ENCODE measurements around the gene SLC35C1. TPM values are rescaled to one million over a fixed set of nuclear protein-coding genes. Genes with fewer than 3 reads are reported as not detected.

Gene SLC35C1
- total RNA-seq, 1 experiment from 2014 or later = 10.4 TPM

- H3K36me3 Mint-ChIP-seq = no peaks in the 10 kb centered on the region
- DNase-seq (ENCODE audit: low spot score) (no peak), ATAC-seq (no peak)
- H3K27me3 Mint-ChIP-seq (ENCODE audit: low read depth) = peaks cover 28% of the 10 kb centered on the region
- no peaks in the 10 kb centered on the region for H3K9me3 Mint-ChIP-seq
- no peak overlapping the region for H3K4me3 Mint-ChIP-seq
- TF ChIP-seq TEAD4 (CRISPR knock-in tag; IDR thresholded peaks at IDR 0.05) = no peak
- TF ChIP-seq SMAD3 (CRISPR knock-in tag; IDR thresholded peaks at IDR 0.05; ENCODE audit: borderline replicate concordance) = no peak
- no peak for TF ChIP-seq HMGXB4 (CRISPR knock-in tag; IDR thresholded peaks at IDR 0.05)
- no peak for TF ChIP-seq ZNF423 (CRISPR knock-in tag; IDR thresholded peaks at IDR 0.05)
- no peak for TF ChIP-seq NR2C2 (CRISPR knock-in tag; IDR thresholded peaks at IDR 0.05)
- TF ChIP-seq TEAD1 (CRISPR knock-in tag; IDR thresholded peaks at IDR 0.05) = no peak
- TF ChIP-seq JAZF1 (CRISPR knock-in tag; IDR thresholded peaks at IDR 0.05) = no peak
- TF ChIP-seq STAT6 (CRISPR knock-in tag; conservative IDR thresholded peaks at IDR 0.05; ENCODE audit: low read depth) = no peak
- no peak for TF ChIP-seq ATF1 (CRISPR knock-in tag; IDR thresholded peaks at IDR 0.05)
- CTCF ChIA-PET = interaction anchor here (1.3 to 1.6 kb wide), 2 partner anchors 29 to 429 kb away, joined by 4 to 6 read pairs; no protein-coding TSS in a partner anchor
- H3K27ac Mint-ChIP-seq = no peak overlapping the region
- H3K4me1 Mint-ChIP-seq = 0 out of 2 replicates have a peak, but pooled peaks cover 2% of the 10 kb centered on the region
- POLR2A ChIA-PET = no interaction called here
Measured at GRCh38 chr11:45800261-45800660, 4.7 kb upstream of the SLC35C1 start.

GRCh38 chr11:45801723-45802315 is 3.1 kb upstream of the SLC35C1 start:
- Mint-ChIP-seq H3K36me3 (no peaks in the 10 kb centered on the region), H3K9me3 (no peaks in the 10 kb centered on the region), H3K4me3 (no peak overlapping the region), H3K27me3 (ENCODE audit: low read depth) (peaks cover 28% of the 10 kb centered on the region), H3K4me1 (peaks cover 10% of the 10 kb centered on the region), H3K27ac (no peak overlapping the region)
- TF ChIP-seq ZBTB43 (CRISPR knock-in tag; IDR thresholded peaks at IDR 0.05) (no peak), USF1 (CRISPR knock-in tag; IDR thresholded peaks at IDR 0.05) (peak; percentile 82), USF2 (CRISPR knock-in tag; IDR thresholded peaks at IDR 0.05) (peak; percentile 83)
- ATAC-seq = no peak
- ChIA-PET POLR2A (no interaction called here), CTCF (interaction anchor here (0.9 kb wide), 1 partner anchor 30 kb away, joined by 3 read pairs; no protein-coding TSS in a partner anchor)
- no peak for DNase-seq (ENCODE audit: low spot score)

GRCh38 chr11:45802531-45803317 is 2.2 kb upstream of the SLC35C1 start:
- no peaks in the 10 kb centered on the region for H3K9me3 Mint-ChIP-seq
- peaks cover 14% of the 10 kb centered on the region for H3K4me1 Mint-ChIP-seq
- TF ChIP-seq ZNF425 (CRISPR knock-in tag; conservative IDR thresholded peaks at IDR 0.05) = no peak
- no peak for TF ChIP-seq ELF4 (CRISPR knock-in tag; IDR thresholded peaks at IDR 0.05; ENCODE audit: low read depth)
- no peak for ATAC-seq
- ChIA-PET CTCF (interaction anchor here (1.0 to 3.5 kb wide), 2 partner anchors 14 to 31 kb away, joined by 4 to 21 read pairs; no protein-coding TSS in a partner anchor), POLR2A (no interaction called here)
- no peak for DNase-seq (ENCODE audit: low spot score)
- no peaks in the 10 kb centered on the region for H3K36me3 Mint-ChIP-seq
- 0 out of 2 replicates have a peak overlapping the region, but pooled peaks have one; percentile 38 for H3K4me3 Mint-ChIP-seq
- H3K27ac Mint-ChIP-seq = no peak overlapping the region
- H3K27me3 Mint-ChIP-seq (ENCODE audit: low read depth) = peaks cover 28% of the 10 kb centered on the region

Data from WTC11 (cell line).